Measurements from ENCODE around the gene THEM4. TPM values are rescaled to one million over a fixed set of nuclear protein-coding genes. Genes with fewer than 3 reads are reported as not detected.

THEM4 gene
- polyA plus RNA-seq (ENCODE audit: insufficient read length), result 56.3 TPM
- long read RNA-seq, donor 1, transcript THEM4-202 (7 exons, 1,832 nt), result major isoform, 6 of 13 reads
- long read RNA-seq, donor 1, partial matches to known transcripts, result 0 of 13 reads
- long read RNA-seq, donor 1, other reads (novel, unspliced or antisense), result 0 of 13 reads
- long read RNA-seq, donor 2, partial matches to known transcripts, result 6 of 10 reads
- long read RNA-seq, donor 2, other reads (novel, unspliced or antisense), result 0 of 10 reads
- long read RNA-seq, donor 3, partial matches to known transcripts, result 11 of 15 reads
- long read RNA-seq, donor 3, other reads (novel, unspliced or antisense), result 0 of 15 reads
- long read RNA-seq, donor 4, result 0 reads
- long read RNA-seq, donor 5, transcript THEM4-202 (7 exons, 1,832 nt), result major isoform, 7 of 33 reads
- long read RNA-seq, donor 5, partial matches to known transcripts, result 18 of 33 reads
- long read RNA-seq, donor 5, other reads (novel, unspliced or antisense), result 0 of 33 reads
- long read RNA-seq, donor 6, transcript THEM4-202 (7 exons, 1,832 nt), result major isoform, 5 of 13 reads
- long read RNA-seq, donor 6, partial matches to known transcripts, result 7 of 13 reads
- long read RNA-seq, donor 6, other reads (novel, unspliced or antisense), result 0 of 13 reads
- long read RNA-seq, donor 7, transcript THEM4-202 (7 exons, 1,832 nt), result minor isoform, 6 of 29 reads
- long read RNA-seq, donor 7, transcript THEM4-201 (6 exons, 2,377 nt), result minor isoform, 6 of 29 reads
- long read RNA-seq, donor 7, transcript THEM4-205 (2 exons, 643 nt), result major isoform, 9 of 29 reads
- long read RNA-seq, donor 7, partial matches to known transcripts, result 8 of 29 reads
- long read RNA-seq, donor 7, other reads (novel, unspliced or antisense), result 0 of 29 reads
- long read RNA-seq, donor 8, partial matches to known transcripts, result 0 of 5 reads
- long read RNA-seq, donor 8, other reads (novel, unspliced or antisense), result 0 of 5 reads

GRCh38 chr1:151909167-151910149 lies at the start of gene THEM4:
TSS of gene THEM4 (minus strand) at chr1:151909511. CDS start at chr1:151909458, 53 bp downstream.
- peak; percentile 94 for DNase-seq

DNA sequence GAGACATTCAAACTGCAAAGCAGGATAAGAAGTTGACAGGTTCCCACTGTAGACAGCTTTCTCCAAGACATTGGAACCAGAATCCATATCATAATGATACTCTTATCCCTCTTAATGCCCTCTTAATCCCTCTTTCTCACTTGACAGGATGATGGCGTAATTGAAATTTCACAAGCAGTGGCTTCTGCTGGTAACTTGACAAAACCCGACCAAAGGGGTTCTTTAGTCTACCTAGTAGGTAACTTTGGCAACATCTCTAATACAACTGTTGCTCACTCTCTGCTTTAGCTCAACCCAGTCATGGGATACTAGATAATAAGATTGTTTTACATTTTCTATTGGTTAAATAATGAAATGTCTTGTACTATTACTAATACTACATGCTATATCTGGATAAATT lies 49.6 kb upstream of the THEM4 start:
- DNase-seq, result no peak

DNA sequence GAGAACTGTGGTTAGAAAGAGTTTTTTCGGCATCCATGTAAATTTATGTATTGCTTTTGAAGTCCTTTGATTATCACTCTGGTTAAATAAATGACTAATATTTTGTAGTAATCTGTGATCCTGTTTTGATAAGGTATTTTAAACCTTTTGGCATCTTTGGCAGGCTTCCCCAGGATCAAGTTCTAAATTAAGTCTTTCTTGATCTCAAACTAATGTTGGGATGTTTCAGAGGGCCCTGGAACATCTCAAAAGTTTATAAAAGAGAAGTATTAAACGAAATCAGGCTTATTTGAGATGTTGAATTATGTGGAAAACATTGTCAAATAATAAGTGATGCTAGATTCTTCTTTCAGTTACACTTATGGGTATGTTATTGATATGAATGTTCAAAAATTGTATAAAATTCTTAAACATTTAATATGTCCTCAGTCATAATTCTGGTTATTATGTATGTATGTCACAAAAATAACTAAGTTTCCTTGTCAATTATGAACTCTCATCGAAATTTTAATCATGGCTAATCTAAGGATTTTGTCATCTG lies 47.7 kb upstream of the THEM4 start:
- DNase-seq, result no peak

- no peak for DNase-seq
These were observed 44.2 kb upstream of the THEM4 start for GRCh38 chr1:151953409-151954094.

DNA sequence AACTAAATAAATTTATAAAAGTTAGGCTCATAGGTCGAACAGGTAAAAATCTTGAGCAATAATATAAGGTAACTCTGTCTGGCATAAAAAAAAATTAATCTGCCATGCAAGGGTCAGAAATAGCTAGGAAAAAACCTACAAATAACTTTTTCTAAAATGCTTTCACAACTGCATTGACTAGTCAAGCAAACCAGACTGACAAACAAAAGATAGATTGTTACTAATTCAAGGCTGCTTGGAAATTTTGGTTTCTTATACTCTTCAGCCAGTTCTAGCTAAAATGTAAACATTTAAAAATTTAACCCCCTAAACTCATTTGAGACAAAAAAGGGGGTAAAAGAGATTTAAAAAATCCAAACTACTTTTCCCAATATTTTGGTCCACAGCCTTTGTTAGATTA lies 43.5 kb upstream of the THEM4 start:
- no peak for DNase-seq

GRCh38 chr1:151949371-151950193 lies 40.3 kb upstream of the THEM4 start:
- DNase-seq, result no peak

- no peak for DNase-seq
These were observed 39.2 kb upstream of the THEM4 start for GRCh38 chr1:151948506-151948905.

GRCh38 chr1:151947140-151947539 lies 37.8 kb upstream of the THEM4 start:
- DNase-seq, result no peak

GRCh38 chr1:151945725-151946722 lies 36.7 kb upstream of the THEM4 start:
- peak; percentile 53 for DNase-seq

DNA sequence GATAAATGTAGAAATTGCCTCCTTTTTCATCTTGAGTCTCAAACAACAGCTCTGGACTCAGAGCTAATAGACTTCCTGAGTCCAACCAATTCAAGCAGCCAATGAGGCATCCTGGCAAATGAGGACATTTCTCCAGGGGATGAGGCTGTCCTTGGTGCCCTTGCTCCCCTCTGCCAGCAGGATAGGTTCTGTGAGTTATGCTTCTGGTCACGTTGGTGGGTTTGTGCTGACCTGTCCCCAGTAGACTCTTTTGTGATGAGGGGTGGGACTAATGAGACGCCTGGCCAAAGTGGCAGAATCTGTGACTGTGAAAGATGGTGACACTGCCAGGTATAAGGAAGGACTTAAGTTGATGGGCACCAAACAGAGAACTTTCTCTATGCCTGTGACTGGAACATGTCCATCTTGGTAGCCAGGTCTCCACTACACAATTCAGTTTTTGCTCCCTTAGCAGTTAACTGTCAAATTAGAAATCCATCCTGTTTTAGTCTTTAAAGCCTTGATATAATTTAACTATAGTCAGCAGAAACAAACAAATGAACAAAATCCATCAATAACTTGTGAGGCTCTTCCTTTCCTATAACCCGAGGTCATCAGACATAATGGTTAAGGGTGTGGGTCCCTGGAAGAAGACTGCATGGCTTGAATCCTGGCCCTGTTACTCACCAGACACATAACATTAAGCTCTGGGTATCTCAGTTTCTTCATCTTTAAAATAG lies 35.7 kb upstream of the THEM4 start:
- DNase-seq, result no peak

- DNase-seq, result no peak
These were observed 35.0 kb upstream of the THEM4 start for GRCh38 chr1:151944126-151944856.

DNA sequence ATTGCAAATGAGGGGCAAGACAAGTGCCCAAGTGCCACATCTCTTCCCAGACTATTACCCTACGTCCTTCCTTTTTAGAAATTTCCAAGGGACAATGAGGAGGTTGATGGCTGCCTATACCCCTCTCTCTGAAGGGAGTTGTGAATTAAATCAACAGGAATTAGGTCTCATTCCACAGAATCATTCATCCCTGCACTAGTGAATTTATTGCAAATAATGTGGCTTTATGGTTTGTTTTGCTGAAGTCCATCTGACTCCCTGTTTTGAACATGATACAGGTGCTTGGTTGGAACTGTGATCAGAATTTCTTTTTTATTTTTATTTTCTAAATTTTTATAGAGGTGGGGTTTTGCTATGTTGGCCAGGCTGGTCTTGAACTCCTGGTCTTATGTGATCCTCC lies 34.3 kb upstream of the THEM4 start:
- DNase-seq, result no peak

DNA sequence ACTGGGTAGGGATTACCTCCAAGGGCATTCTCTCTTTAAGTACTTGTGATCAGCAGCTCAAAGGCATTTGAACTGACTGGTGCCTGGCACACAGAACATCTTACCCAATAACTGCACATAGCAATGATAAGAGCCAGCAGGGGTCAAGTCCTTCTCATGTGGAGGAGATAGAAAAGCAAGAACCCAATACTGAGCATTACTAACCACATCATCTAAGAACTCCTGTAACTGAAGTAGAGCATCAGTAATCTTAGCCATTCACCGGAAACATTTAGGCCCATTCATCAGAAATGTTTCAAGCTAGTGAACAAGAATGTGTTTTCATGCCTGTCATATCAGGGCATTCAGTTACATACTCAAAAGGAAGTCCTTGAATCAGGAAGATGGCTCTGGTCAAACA lies 33.6 kb upstream of the THEM4 start:
- DNase-seq, result no peak

DNA sequence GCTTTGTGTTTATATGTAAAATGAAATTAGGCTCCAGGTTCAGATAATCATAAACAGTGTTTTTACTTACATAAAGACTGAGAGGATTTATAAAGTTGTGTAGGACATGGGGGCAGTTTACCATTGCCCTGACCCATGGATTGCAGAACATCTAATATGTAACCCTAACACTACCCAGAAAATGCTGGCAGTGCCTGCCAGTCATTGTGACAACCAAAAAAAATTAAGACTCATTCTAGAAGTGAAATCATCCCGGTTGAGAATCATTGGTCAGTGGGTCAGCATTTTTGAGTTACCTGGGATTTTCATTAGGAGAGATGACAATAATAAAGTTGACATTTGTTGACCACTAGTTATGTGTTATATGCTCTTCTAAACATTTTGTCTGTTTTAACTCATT lies 31.2 kb upstream of the THEM4 start:
- DNase-seq, result no peak

GRCh38 chr1:151939779-151940178 lies 30.5 kb upstream of the THEM4 start:
- DNase-seq, result no peak

GRCh38 chr1:151939141-151939540 lies 29.8 kb upstream of the THEM4 start:
- DNase-seq, result no peak

DNA sequence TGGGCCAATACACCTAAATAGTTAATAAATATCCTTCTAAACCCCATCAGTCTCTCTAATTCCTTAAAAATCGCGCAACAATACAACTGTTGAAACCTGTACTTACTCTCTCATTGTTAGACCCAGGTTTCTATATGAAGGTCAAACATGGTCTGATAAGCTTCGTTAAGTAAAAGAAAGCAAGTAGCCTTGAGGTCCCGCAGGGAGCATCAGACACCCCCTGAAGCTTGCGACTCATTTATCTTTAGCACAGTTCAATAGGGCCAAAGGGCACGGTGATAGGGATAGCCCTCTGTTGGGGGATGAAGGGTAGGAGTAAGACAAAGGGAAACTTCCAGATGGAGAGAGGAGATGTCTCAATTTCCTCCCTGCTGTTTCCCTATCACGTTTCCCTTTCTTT lies 27.3 kb upstream of the THEM4 start:
- no peak for DNase-seq

Data from left kidney (tissue), 8 donors.